Liver (tissue), 3 donors: ENCODE results near the gene COLEC12.

ENCODE experiments used
- GABPA ChIP-seq, 2 donors: IDR thresholded peaks in 1 of 2; conservative IDR thresholded peaks in 1 of 2; 2 replicates each; pipeline ENCODE4 v1.6.1; 2016; ENCODE audit warnings: antibody characterized with exemption in 2 of 2, mild to moderate bottlenecking in 1 of 2, moderate library complexity in 1 of 2
- RAD21 ChIP-seq, 2 donors: IDR thresholded peaks; 2 replicates each; pipeline ENCODE4 v1.6.1; 2016; ENCODE audit warnings: antibody characterized with exemption in 2 of 2, mild to moderate bottlenecking in 2 of 2
- SP1 ChIP-seq: IDR thresholded peaks from 2 replicates; pipeline ENCODE4 v1.6.1; 2018; ENCODE audit warnings: antibody characterized with exemption, mild to moderate bottlenecking
- TAF1 ChIP-seq: conservative IDR thresholded peaks from 2 replicates; pipeline ENCODE4 v1.6.1; 2016; ENCODE audit warnings: antibody characterized with exemption, mild to moderate bottlenecking
- TF ChIP-seq, protein P1 (sequence below): fragments of 150-350 bp; IDR thresholded peaks from 2 replicates; pipeline ENCODE4 v1.5.1; 2017; ENCODE audit warnings: improper control_type of control experiment, low read depth, low read length; ENCODE audit not compliant: missing input control
- donor health status: healthy.
- donor health status: healthy.

- TF ChIP-seq GABPA (IDR thresholded peaks at IDR 0.05 in 1 of 2, conservative IDR thresholded peaks at IDR 0.05 in 1 of 2) (no peak), TAF1 (no peak), SP1 (no peak), RAD21 (IDR thresholded peaks at IDR 0.05) (no peak)
- TF ChIP-seq, protein P1, sequence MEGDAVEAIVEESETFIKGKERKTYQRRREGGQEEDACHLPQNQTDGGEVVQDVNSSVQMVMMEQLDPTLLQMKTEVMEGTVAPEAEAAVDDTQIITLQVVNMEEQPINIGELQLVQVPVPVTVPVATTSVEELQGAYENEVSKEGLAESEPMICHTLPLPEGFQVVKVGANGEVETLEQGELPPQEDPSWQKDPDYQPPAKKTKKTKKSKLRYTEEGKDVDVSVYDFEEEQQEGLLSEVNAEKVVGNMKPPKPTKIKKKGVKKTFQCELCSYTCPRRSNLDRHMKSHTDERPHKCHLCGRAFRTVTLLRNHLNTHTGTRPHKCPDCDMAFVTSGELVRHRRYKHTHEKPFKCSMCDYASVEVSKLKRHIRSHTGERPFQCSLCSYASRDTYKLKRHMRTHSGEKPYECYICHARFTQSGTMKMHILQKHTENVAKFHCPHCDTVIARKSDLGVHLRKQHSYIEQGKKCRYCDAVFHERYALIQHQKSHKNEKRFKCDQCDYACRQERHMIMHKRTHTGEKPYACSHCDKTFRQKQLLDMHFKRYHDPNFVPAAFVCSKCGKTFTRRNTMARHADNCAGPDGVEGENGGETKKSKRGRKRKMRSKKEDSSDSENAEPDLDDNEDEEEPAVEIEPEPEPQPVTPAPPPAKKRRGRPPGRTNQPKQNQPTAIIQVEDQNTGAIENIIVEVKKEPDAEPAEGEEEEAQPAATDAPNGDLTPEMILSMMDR = no peak
Observed at GRCh38 chr18:425106-425745, 75.3 kb downstream of the COLEC12 start.
